Lung (tissue), 12 donors: ENCODE data around the gene ANKRD34C. TPM values are rescaled to one million over a fixed set of nuclear protein-coding genes. Genes with fewer than 3 reads are reported as not detected.

Source experiments
- ATAC-seq: fragments of 200-7000 bp; cut with Tn5 transposase; one replicate; pipeline ENCODE4 v1.9.1; 2020; ENCODE audit warnings: moderate number of reproducible peaks; ENCODE audit not compliant: insufficient read depth, low FRiP score
- DNase-seq, 3 donors: peaks; one replicate each; pipeline ENCODE4 v3.0.0-alpha.2; 2013 to 2017
- H3K27ac ChIP-seq, 2 donors: one replicate each; pipeline ENCODE4 v1.5.1; 2013; ENCODE audit warnings: mild to moderate bottlenecking in 2 of 2, moderate library complexity in 2 of 2, control low read depth in 1 of 2, inconsistent platforms in 1 of 2, low read depth in 1 of 2, low read length in 1 of 2
- H3K27me3 ChIP-seq, 3 donors: one replicate each; pipeline ENCODE4 v1.5.1; 2013; ENCODE audit warnings: low read length in 2 of 3; ENCODE audit not compliant: control insufficient read depth in 3 of 3, insufficient read depth in 3 of 3
- H3K36me3 ChIP-seq, 4 donors: one replicate each; pipeline ENCODE4 v1.5.1; 2013; ENCODE audit warnings: low read length in 4 of 4, mild to moderate bottlenecking in 1 of 4, moderate library complexity in 1 of 4; ENCODE audit not compliant: control insufficient read depth in 4 of 4, insufficient read depth in 4 of 4
- H3K4me1 ChIP-seq, 5 donors: one replicate each; pipeline ENCODE4 v1.5.1; 2013; ENCODE audit warnings: low read length in 5 of 5, mild to moderate bottlenecking in 2 of 5, moderate library complexity in 1 of 5; ENCODE audit not compliant: control insufficient read depth in 5 of 5, insufficient read depth in 5 of 5
- H3K4me3 ChIP-seq: one replicate; pipeline ENCODE4 v1.5.1; 2013; ENCODE audit warnings: mild to moderate bottlenecking, control low read depth, moderate library complexity
- H3K9ac ChIP-seq, 2 donors: one replicate each; pipeline ENCODE4 v1.5.1; 2013; ENCODE audit warnings: low read length in 2 of 2, control low read depth in 1 of 2; ENCODE audit not compliant: insufficient read depth in 1 of 2
- H3K9me3 ChIP-seq, 4 donors: one replicate each; pipeline ENCODE4 v1.5.1; 2013; ENCODE audit warnings: low read length in 3 of 4, mild to moderate bottlenecking in 1 of 4, moderate library complexity in 1 of 4; ENCODE audit not compliant: control insufficient read depth in 4 of 4, insufficient read depth in 3 of 4
- CTCF ChIP-seq: IDR thresholded peaks from 2 replicates; pipeline ENCODE4 v1.5.1; 2012; ENCODE audit warnings: mild to moderate bottlenecking; ENCODE audit errors: control extremely low read depth, extremely low read depth
- WGBS, 2 donors: extraction: QIAGEN DNeasy Blood & Tissue Kit; methylation state at CpG; one replicate each; pipeline ENCODE4 v1.1.7; 2013; 5-methylcytosine and 5-hydroxymethylcytosine counted together
- polyA plus RNA-seq, 2 donors: library from polyadenylated mRNA; stranded (reverse); fragments of 200-250 nt; gene quantifications; one replicate each; pipeline ENCODE4 v1.2.1, GENCODE V29; 2013
- total RNA-seq, 2 donors: library from RNA; depleted of rRNA in 1 of 2; stranded (reverse); fragments of >200 nt in 1 of 2; gene quantifications; one replicate each; pipeline ENCODE4 v1.2.1, GENCODE V29; 2014 to 2021
- donor health status: control.
- donor health status: control.
- donor health status: Bipolar disorder and iron deficiency.
- donor health status: healthy.
- donor health status: DM: yes; HTN: yes; CAD: no.

The ANKRD34C gene
- total and polyA plus RNA-seq, 4 donors, result 0.01 to 0.03 TPM; not detected in 2

- peak within 1 kb of the TSS in 1 of 2 donors; percentile 65 for H3K27ac ChIP-seq
- ATAC-seq (peak; percentile 90), DNase-seq (peak; percentile 83 to 91 (median 87))
- H3K27me3 ChIP-seq, result peaks cover 0 to 17% (median 9%) of the 10 kb centered on the region in 3 donors
- WGBS, 2 donors, result 0 to 1% methylated on average over 48 to 75 of the region's 76 CpGs
- H3K4me1 ChIP-seq, result peaks cover 3 to 14% (median 6%) of the 10 kb centered on the region in 5 donors
- H3K4me3 ChIP-seq, result peak within 1 kb of the TSS; percentile 78
- no peak for TF ChIP-seq CTCF
- H3K9ac ChIP-seq, result peak within 1 kb of the TSS; percentile 50 to 52
- no peaks in the 10 kb centered on the region for H3K9me3 ChIP-seq
- H3K36me3 ChIP-seq, result peaks cover 10 to 16% (median 13%) of the 10 kb centered on the region in 4 donors
Observed at GRCh38 chr15:79310985-79311900, 28.7 kb downstream of the ANKRD34C start, which contains the start of gene TMED3. Gene TMED3 (plus strand): TSS chr15:79311112. CDS start chr15:79311250, 138 bp downstream.

- peaks cover 0 to 14% (median 9%) of the 10 kb centered on the region in 3 donors for H3K27me3 ChIP-seq
- WGBS, 2 donors, result 62 to 66% methylated on average over 8 of the region's 8 CpGs
- ATAC-seq, result no peak
- H3K27ac ChIP-seq, result no peak overlapping the region
- H3K9ac ChIP-seq, result peak overlapping the region in 1 of 2 donors; percentile 50
- peak overlapping the region; percentile 78 for H3K4me3 ChIP-seq
- peaks cover 10 to 20% (median 13%) of the 10 kb centered on the region in 4 donors for H3K36me3 ChIP-seq
- no peaks in the 10 kb centered on the region for H3K9me3 ChIP-seq
- no peak for DNase-seq
- peaks cover 3 to 14% (median 6%) of the 10 kb centered on the region in 5 donors for H3K4me1 ChIP-seq
- TF ChIP-seq CTCF, result no peak
Observed at GRCh38 chr15:79311901-79312553, 29.5 kb downstream of the ANKRD34C start.

- H3K27me3 ChIP-seq, result no peaks in the 10 kb centered on the region
- TF ChIP-seq CTCF, result no peak
- WGBS, 2 donors, result 95 to 96% methylated on average over 1 of the region's 1 CpG
- peaks cover 11 to 27% (median 21%) of the 10 kb centered on the region in 4 donors for H3K36me3 ChIP-seq
- DNase-seq (no peak), ATAC-seq (no peak)
- peaks cover 3 to 14% (median 6%) of the 10 kb centered on the region in 5 donors for H3K4me1 ChIP-seq
- H3K9me3 ChIP-seq, result no peaks in the 10 kb centered on the region
- no peak overlapping the region for H3K9ac ChIP-seq
- H3K27ac ChIP-seq, result peak overlapping the region in 1 of 2 donors; percentile 68
- H3K4me3 ChIP-seq, result no peak overlapping the region
Observed at GRCh38 chr15:79314186-79314585, 31.7 kb downstream of the ANKRD34C start.
